Muscle layer of duodenum (tissue), 2 donors: ENCODE measurements around the gene COX4I2.
"Not testable (repeated sequence)": the region's sequence is repeated elsewhere in the genome, so short reads cannot be mapped to it uniquely, and the experiment has no call there.

Experiments
- H3K27ac ChIP-seq: one replicate; pipeline ENCODE4 v1.7.0; 2013; ENCODE audit warnings: mild to moderate bottlenecking, low read length
- H3K27me3 ChIP-seq: one replicate; pipeline ENCODE4 v1.7.0; 2013; ENCODE audit warnings: low read depth, mild to moderate bottlenecking, control low read depth, low read length
- H3K36me3 ChIP-seq, 2 donors: one replicate each; pipeline ENCODE4 v1.7.0; 2013; ENCODE audit warnings: low read length in 2 of 2, control low read depth in 1 of 2, mild to moderate bottlenecking in 1 of 2; ENCODE audit not compliant: insufficient read depth in 2 of 2, control insufficient read depth in 1 of 2
- H3K4me1 ChIP-seq, 2 donors: one replicate each; pipeline ENCODE4 v1.7.0; 2013; ENCODE audit warnings: low read length in 2 of 2, mild to moderate bottlenecking in 2 of 2, control low read depth in 1 of 2, moderate library complexity in 1 of 2; ENCODE audit not compliant: insufficient read depth in 2 of 2, control insufficient read depth in 1 of 2
- H3K4me3 ChIP-seq, 2 donors: one replicate each; pipeline ENCODE4 v1.7.0; 2013; ENCODE audit warnings: low read length in 2 of 2, low read depth in 1 of 2, mild to moderate bottlenecking in 1 of 2
- H3K9me3 ChIP-seq, 2 donors: one replicate each; pipeline ENCODE4 v1.7.0; 2013; ENCODE audit warnings: low read length in 2 of 2, control low read depth in 1 of 2, mild to moderate bottlenecking in 1 of 2; ENCODE audit not compliant: control insufficient read depth in 1 of 2
- donor health status: healthy.

Gene COX4I2

GRCh38 chr20:31663524-31663837 lies 25.8 kb downstream of the COX4I2 start:
- H3K36me3 ChIP-seq = peaks cover 6 to 19% of the 10 kb centered on the region in 2 donors
- H3K9me3 ChIP-seq = no peaks in the 10 kb centered on the region
- H3K4me1 ChIP-seq = peaks cover 17 to 45% of the 10 kb centered on the region in 2 donors
- peak overlapping the region; percentile 33 for H3K27ac ChIP-seq
- H3K27me3 ChIP-seq = no peaks in the 10 kb centered on the region
- no peak overlapping the region for H3K4me3 ChIP-seq

DNA sequence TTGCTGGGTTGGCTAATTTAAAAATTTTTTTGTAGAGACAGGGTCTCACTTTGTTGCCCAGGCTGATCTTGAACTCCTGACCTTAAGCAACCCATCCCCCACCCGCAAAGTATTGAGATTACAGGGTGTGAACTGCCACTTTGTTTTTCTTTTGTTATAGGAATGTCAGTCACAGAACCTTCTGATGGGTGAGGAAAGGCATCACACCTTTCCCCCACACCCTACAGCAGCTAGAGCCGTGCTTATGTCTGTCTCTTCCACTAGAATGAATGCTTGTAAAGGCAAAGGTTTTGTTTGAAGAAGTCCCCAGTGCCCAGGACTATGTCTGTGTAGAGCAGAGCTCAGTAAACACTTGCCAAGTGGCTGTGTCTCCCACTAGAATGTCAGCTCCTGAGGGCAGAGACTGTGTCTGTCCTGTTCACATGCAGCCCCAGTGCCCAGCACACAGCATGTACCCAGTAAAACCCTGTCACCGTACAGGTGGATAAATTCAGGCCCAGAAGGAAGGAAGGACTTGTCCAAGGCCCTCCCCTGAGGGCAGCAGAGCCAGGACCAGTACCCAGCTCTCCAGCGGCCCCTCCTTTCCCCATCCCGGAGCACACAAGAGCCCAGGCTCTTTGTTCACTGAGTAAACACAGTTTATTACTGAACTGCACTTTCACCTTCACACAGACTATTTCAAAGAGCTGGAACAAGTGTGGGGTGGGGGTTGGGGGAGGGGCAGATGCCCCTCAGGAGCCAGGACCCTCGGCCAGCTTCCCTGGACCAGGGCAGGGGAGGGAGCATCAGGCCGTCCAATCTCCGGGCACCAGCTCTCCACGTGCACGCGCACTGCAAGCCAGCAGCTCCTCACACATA lies 26.4 kb downstream of the COX4I2 start:
- Histone ChIP-seq H3K4me3 (no peak overlapping the region), H3K27ac (peak overlapping the region; percentile 33), H3K27me3 (no peaks in the 10 kb centered on the region), H3K9me3 (no peaks in the 10 kb centered on the region), H3K36me3 (peaks cover 6 to 19% of the 10 kb centered on the region in 2 donors), H3K4me1 (peaks cover 17 to 45% of the 10 kb centered on the region in 2 donors)

GRCh38 chr20:31664696-31665354 lies 27.1 kb downstream of the COX4I2 start:
- H3K9me3 ChIP-seq = no peaks in the 10 kb centered on the region
- peaks cover 6 to 19% of the 10 kb centered on the region in 2 donors for H3K36me3 ChIP-seq
- H3K4me1 ChIP-seq = peaks cover 17 to 51% of the 10 kb centered on the region in 2 donors
- H3K4me3 ChIP-seq = no peak overlapping the region
- H3K27me3 ChIP-seq = no peaks in the 10 kb centered on the region
- peak overlapping the region; percentile 56 for H3K27ac ChIP-seq

DNA sequence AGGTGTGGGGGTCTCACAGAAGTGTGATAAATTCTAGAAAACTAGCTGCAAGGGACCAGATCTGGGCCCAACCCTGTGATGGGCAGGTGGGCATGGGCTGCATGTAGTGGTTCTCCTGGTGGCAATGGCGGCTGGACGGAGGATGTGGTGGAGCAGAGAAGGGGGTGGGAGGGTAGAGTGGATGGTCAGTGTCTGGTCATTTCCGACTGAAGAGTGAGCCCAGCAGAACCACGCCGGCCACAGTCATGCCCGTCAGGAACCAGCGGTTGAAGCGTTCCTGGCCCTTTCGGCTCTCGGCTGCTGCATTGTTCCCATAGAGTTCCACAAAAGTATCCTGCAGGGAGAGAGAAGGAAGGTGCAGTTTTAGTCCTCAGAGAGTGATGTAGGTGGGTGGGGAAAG lies 28.0 kb downstream of the COX4I2 start:
- H3K27me3 ChIP-seq = no peaks in the 10 kb centered on the region
- H3K4me3 ChIP-seq = no peak overlapping the region
- peaks cover 25 to 61% of the 10 kb centered on the region in 2 donors for H3K4me1 ChIP-seq
- no peaks in the 10 kb centered on the region for H3K9me3 ChIP-seq
- H3K36me3 ChIP-seq = peaks cover 6 to 19% of the 10 kb centered on the region in 2 donors
- peak overlapping the region; percentile 63 for H3K27ac ChIP-seq

DNA sequence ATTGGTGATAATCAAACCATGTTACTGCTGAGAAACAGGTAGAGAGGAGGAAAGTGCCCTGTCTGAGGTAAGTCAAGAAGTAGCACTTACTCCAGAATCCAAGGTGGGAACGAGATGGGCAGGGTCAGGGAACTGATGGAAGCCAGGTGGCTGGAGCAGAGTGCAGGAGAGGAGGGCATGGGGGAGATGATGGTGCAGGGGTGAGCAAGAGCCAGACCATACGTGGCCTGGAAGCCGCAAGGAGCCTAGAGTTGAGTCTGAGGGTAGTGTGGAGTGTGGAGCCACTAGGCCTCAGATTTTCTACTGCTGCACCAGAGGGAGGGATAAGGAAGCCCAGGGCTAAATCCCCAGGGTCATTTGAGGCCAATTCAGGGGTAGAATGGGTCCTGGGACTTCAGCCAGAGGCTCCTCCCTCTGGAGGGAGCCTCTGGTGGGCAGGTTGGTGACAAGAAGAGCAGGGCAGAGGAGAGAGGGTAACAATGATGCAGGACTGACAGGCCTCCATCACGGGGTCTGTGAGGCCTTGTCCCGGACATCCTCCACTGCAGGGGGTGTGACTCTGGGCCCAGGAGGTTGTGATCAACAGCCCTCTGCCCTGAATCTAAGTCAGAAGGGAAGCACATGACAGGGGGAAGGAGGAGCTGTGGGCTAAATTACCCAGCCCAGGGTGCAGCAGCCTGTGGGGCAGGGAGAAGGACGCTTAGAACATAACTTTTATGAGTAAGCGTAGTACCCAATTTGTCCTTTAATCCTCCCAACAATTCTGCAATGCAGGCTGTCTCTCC lies 28.7 kb downstream of the COX4I2 start:
- H3K4me1 ChIP-seq = peaks cover 28 to 68% of the 10 kb centered on the region in 2 donors
- no peaks in the 10 kb centered on the region for H3K9me3 ChIP-seq
- H3K4me3 ChIP-seq = no peak overlapping the region
- peak overlapping the region; percentile 63 for H3K27ac ChIP-seq
- H3K36me3 ChIP-seq = peaks cover 6 to 19% of the 10 kb centered on the region in 2 donors
- no peaks in the 10 kb centered on the region for H3K27me3 ChIP-seq

DNA sequence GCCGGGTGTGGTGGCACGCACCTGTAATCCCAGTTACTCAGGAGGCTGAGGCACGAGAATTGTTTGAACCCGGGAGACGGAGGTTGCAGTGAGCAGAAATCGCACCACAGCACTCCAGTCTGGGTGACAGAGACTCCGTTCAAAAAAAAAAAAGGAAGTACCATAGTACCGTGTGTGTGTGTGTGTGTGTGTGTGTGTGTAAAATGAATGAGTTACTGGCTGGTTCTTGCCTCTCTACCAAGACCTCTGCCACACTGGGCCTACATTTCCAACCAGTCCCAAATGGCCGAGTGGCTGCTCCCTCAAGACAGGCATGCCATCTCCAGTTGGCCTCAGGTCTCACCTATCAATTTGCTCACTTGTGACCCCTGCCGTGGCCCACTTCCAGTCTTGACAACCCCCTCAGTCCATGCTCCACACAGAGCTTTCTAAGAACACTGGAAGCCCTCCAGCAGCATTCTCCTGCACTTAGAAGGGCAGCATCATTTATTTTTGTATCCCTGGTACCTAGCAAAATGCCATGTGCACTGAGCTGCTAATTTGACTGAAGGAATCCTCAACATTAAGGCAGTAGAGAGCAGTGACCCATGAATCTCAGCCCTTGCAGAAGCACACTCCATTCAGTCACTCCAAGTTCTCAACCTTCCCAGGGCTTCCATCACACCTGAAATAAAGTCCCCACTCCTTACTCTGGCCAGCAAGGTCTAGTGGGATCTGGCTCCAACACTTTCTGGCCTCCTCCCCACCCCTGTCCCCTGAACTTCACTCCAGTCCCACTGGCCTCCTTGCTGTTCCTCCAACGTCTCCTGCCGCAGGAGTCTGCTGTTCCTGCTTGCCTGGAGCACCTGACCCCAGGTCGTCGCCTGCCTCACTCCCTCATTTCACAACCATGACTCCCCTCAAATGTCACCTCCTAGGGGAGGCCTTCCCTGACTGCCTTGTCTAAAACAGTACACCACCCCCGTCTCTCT lies 29.9 kb downstream of the COX4I2 start:
- H3K4me1 ChIP-seq = peaks cover 19 to 62% of the 10 kb centered on the region in 2 donors
- H3K9me3 ChIP-seq = no peaks in the 10 kb centered on the region
- no peak overlapping the region for H3K4me3 ChIP-seq
- H3K27me3 ChIP-seq = no peaks in the 10 kb centered on the region
- H3K36me3 ChIP-seq = peaks cover 6 to 19% of the 10 kb centered on the region in 2 donors
- H3K27ac ChIP-seq = peak overlapping the region; percentile 63

DNA sequence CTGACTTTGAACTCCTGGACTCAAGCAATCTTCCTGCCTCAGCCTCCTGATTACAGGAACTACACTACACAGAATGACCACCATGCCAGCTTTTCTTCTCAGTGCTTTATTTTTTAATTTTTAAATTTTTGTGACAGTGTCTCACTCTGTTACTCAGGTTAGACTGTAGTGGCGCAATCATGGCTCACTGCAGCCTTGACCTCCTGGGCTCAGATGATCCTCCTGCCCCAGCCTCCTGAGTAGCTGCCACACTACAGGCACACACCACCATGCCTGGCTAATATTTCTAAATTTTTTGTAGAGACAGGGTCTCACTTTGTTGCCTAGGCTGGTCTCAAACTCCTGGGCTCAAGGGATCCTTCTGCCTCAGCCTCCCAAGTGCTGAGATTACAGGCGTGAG lies 31.2 kb downstream of the COX4I2 start:
- H3K27ac ChIP-seq, H3K4me3 ChIP-seq, H3K27me3 ChIP-seq, H3K9me3 ChIP-seq: not testable (repeated sequence)
- H3K4me1 ChIP-seq = peaks cover 19 to 62% of the 10 kb centered on the region in 2 donors
- peaks cover 6 to 19% of the 10 kb centered on the region in 2 donors for H3K36me3 ChIP-seq

GRCh38 chr20:31669876-31670275 lies 32.2 kb downstream of the COX4I2 start:
- Histone ChIP-seq H3K4me3 (no peak overlapping the region), H3K36me3 (peaks cover 6 to 12% of the 10 kb centered on the region in 2 donors), H3K4me1 (peaks cover 18 to 55% of the 10 kb centered on the region in 2 donors), H3K9me3 (no peaks in the 10 kb centered on the region), H3K27me3 (no peaks in the 10 kb centered on the region), H3K27ac (peak overlapping the region; percentile 12)

DNA sequence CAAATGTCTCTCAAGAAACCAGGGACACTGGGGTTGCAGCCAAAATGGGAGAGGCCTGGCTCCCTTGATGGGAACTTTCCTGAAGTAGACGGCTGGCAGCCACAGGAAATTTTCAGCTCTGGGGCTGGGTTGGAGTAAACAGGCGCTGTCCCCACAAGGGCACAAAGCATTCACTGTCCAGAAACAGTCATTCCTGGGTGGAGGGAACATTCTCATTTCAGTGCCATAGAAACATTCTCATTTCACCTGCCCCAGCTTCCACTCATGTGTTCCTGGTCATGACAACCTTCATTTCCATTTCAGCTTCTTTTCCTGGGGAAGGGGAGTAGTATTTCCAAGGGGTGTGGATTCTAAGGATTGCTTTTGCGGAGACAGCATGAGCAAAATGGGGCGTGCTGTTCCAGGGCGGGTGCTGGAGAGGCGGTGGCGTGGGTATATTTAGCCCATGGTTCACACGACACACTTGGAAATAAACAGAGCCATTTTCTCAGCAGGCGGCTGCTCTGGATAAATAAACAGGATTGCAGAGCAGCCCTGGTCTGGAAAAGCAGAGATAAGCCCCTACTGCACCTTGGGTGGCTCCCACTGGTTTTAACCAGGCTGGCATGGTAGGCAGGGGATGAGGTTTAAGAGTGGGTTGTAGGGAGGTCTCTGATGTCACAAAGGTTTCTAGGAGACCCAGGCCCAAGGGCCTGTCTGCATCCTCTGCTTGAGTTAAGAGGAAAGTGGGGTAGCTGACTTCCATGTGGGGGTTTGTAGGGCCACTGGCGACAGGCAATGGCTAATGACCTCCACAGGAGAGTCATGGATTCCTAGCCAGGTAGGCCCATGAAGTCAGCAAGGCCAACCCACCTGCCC lies 32.9 kb downstream of the COX4I2 start:
- peaks cover 20 to 49% of the 10 kb centered on the region in 2 donors for H3K4me1 ChIP-seq
- peak overlapping the region; percentile 12 for H3K27ac ChIP-seq
- no peak overlapping the region for H3K4me3 ChIP-seq
- H3K36me3 ChIP-seq = peaks cover 0 to 5% of the 10 kb centered on the region in 2 donors
- H3K27me3 ChIP-seq = no peaks in the 10 kb centered on the region
- H3K9me3 ChIP-seq = no peaks in the 10 kb centered on the region

- no peaks in the 10 kb centered on the region for H3K36me3 ChIP-seq
- H3K27ac ChIP-seq = peak overlapping the region; percentile 12
- H3K4me1 ChIP-seq = peaks cover 27 to 49% of the 10 kb centered on the region in 2 donors
Observed at GRCh38 chr20:31671324-31671723, 33.6 kb downstream of the COX4I2 start.

More at GRCh38 chr20:31671324-31671723, 33.6 kb downstream of the COX4I2 start:
- no peaks in the 10 kb centered on the region for H3K27me3 ChIP-seq
- no peaks in the 10 kb centered on the region for H3K9me3 ChIP-seq
- H3K4me3 ChIP-seq = no peak overlapping the region
